Psoas muscle (tissue), 8 donors: ENCODE measurements around the gene BLZF1. TPM values are rescaled to one million over a fixed set of nuclear protein-coding genes. Genes with fewer than 3 reads are reported as not detected.

Source experiments
- ATAC-seq, 4 donors: fragments of 200-7000 bp; cut with Tn5 transposase; one replicate each; pipeline ENCODE4 v1.9.1; 2020; ENCODE audit warnings: moderate library complexity in 3 of 4, mild to moderate bottlenecking in 2 of 4
- DNase-seq, 2 donors: peaks; one replicate each; pipeline ENCODE4 v3.0.0-alpha.2; 2020
- H3K27ac ChIP-seq: fragments of 200-600 bp; one replicate; pipeline ENCODE4 v1.8.0; 2022
- H3K27me3 ChIP-seq, 3 donors: fragments of 200-600 bp in 1 of 3; one replicate each; pipeline versions ENCODE4 v1.6.1 to v1.8.0; 2013 to 2022; ENCODE audit warnings: low read length in 2 of 3, mild to moderate bottlenecking in 2 of 3, moderate library complexity in 1 of 3; ENCODE audit not compliant: insufficient read depth in 3 of 3
- H3K36me3 ChIP-seq, 2 donors: fragments of 200-600 bp in 1 of 2; one replicate each; pipeline versions ENCODE4 v1.6.1 to v1.8.0; 2013 to 2022; ENCODE audit warnings: low read depth in 1 of 2, mild to moderate bottlenecking in 1 of 2, moderate library complexity in 1 of 2; ENCODE audit not compliant: insufficient read depth in 1 of 2
- H3K4me1 ChIP-seq: fragments of 200-600 bp; one replicate; pipeline ENCODE4 v1.8.0; 2022
- H3K4me3 ChIP-seq: fragments of 200-600 bp; one replicate; pipeline ENCODE4 v1.8.0; 2022; ENCODE audit warnings: mild to moderate bottlenecking
- H3K9me3 ChIP-seq: fragments of 200-600 bp; one replicate; pipeline ENCODE4 v1.8.0; 2022
- WGBS, 3 donors: extraction: QIAGEN DNeasy Blood & Tissue Kit; methylation state at CpG; one replicate each; pipeline versions ENCODE4 v1.1.6 to v1.1.7; 2013; 5-methylcytosine and 5-hydroxymethylcytosine counted together
- intact Hi-C, 2 donors: fragments of 100-400 bp; cut with DNase I; formaldehyde crosslinking; loops; one replicate each; pipeline versions ENCODE4 v1.11.0 to v1.14.2; 2022
- polyA plus RNA-seq, 3 donors: library from polyadenylated mRNA; stranded (reverse); fragments of 200-250 nt; gene quantifications; one replicate each; pipeline ENCODE4 v1.2.3, GENCODE V29; 2013
- total RNA-seq, 4 donors: library from RNA; stranded (reverse); fragmentation: NEBNext Ultra II Directional in 2 of 4; extraction: Animal tissue kit (Norgen Biotek cat#: 25700) in 2 of 4; gene quantifications; one replicate each; pipeline versions ENCODE4 v1.2.1 to v1.2.4, GENCODE V29; 2021 to 2023
- TF ChIP-seq, protein P1 (sequence below): fragments of 200-600 bp; IDR thresholded peaks from one replicate; pipeline ENCODE4 v1.8.0; 2022; ENCODE audit warnings: antibody characterized with exemption
- donor health status: healthy with polysubstance abuse.
- donor health status: DM: no; HTN: no; CAD: no; lungs with moderate emphysema.
- donor health status: Bipolar disorder and iron deficiency.
- donor health status: healthy.
- donor health status: DM: yes; HTN: yes; CAD: no.
- donor health status: DM: no; HTN: no; CAD: no.
- donor health status: DM: no; HTN: no; CAD: no.
- donor health status: DM: yes; HTN: yes; CAD: no.

Gene BLZF1
- total and polyA plus RNA-seq, 7 donors: 10.0 to 23.9 (median 14.6) TPM

DNA sequence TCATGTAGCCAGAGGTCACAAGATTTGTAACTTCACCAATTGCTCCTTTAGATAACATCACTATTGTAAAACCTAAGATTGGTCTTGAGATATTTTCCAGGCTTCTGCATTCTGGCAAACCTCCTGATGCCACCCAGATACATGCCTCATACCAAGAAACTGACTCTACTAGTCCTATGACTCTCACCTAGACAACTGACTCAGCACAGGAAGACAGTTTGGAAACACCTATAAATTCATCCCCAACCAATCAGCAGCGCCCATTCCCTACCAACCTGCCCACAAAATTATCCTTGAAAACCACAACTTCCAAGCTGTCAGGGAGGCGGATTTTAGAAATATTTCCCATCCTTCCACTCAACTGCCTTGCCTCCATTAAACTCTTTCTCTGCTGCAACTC is 3.0 kb upstream of the BLZF1 start:
- peaks cover 15% of the 10 kb centered on the region for H3K4me1 ChIP-seq
- ATAC-seq (no peak), DNase-seq (no peak)
- H3K9me3 ChIP-seq: no peaks in the 10 kb centered on the region
- TF ChIP-seq, protein P1, sequence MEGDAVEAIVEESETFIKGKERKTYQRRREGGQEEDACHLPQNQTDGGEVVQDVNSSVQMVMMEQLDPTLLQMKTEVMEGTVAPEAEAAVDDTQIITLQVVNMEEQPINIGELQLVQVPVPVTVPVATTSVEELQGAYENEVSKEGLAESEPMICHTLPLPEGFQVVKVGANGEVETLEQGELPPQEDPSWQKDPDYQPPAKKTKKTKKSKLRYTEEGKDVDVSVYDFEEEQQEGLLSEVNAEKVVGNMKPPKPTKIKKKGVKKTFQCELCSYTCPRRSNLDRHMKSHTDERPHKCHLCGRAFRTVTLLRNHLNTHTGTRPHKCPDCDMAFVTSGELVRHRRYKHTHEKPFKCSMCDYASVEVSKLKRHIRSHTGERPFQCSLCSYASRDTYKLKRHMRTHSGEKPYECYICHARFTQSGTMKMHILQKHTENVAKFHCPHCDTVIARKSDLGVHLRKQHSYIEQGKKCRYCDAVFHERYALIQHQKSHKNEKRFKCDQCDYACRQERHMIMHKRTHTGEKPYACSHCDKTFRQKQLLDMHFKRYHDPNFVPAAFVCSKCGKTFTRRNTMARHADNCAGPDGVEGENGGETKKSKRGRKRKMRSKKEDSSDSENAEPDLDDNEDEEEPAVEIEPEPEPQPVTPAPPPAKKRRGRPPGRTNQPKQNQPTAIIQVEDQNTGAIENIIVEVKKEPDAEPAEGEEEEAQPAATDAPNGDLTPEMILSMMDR: no peak
- no peak overlapping the region for H3K27ac ChIP-seq
- WGBS, 3 donors: 95 to 98% (median 98%) methylated on average over 2 of the region's 2 CpGs
- H3K36me3 ChIP-seq: peaks cover 0 to 7% of the 10 kb centered on the region in 2 donors
- no peak overlapping the region for H3K4me3 ChIP-seq
- no peaks in the 10 kb centered on the region for H3K27me3 ChIP-seq
- intact Hi-C loops: loop anchor here in 1 of 2 donors (10.0 kb wide), 1 partner anchor 120 kb away; the partner anchor contains the start of gene SLC19A2

- Histone ChIP-seq H3K4me1 (peaks cover 18% of the 10 kb centered on the region), H3K9me3 (no peaks in the 10 kb centered on the region), H3K36me3 (peaks cover 0 to 29% of the 10 kb centered on the region in 2 donors), H3K27me3 (no peaks in the 10 kb centered on the region), H3K4me3 (peak overlapping the region; percentile 88), H3K27ac (peak overlapping the region; percentile 91)
- intact Hi-C loops: loop anchor here in 1 of 2 donors (10.0 kb wide), 1 partner anchor 118 kb away; the partner anchor contains the start of gene SLC19A2
- ATAC-seq (no peak), DNase-seq (no peak)
- WGBS, 3 donors: 8 to 10% (median 8%) methylated on average over 15 of the region's 15 CpGs
- TF ChIP-seq, protein P1: no peak
These were observed 804 bp upstream of the BLZF1 start for GRCh38 chr1:169367096-169367685.

GRCh38 chr1:169368406-169368769 is 393 bp downstream of the BLZF1 start:
- WGBS, 3 donors: 0 to 2% (median 0%) methylated on average over 16 of the region's 16 CpGs
- intact Hi-C loops: loop anchor here in 1 of 2 donors (10.0 kb wide), 1 partner anchor 116 kb away; the partner anchor contains the start of gene SLC19A2
- DNase-seq: no peak
- TF ChIP-seq, protein P1: no peak
- H3K27me3 ChIP-seq: no peaks in the 10 kb centered on the region
- no peaks in the 10 kb centered on the region for H3K9me3 ChIP-seq
- peak overlapping the region; percentile 91 for H3K27ac ChIP-seq
- H3K36me3 ChIP-seq: peaks cover 0 to 41% of the 10 kb centered on the region in 2 donors
- peak overlapping the region; percentile 88 for H3K4me3 ChIP-seq
- peak in 2 of 4 donors; percentile 15 to 46 for ATAC-seq
- peaks cover 18% of the 10 kb centered on the region for H3K4me1 ChIP-seq

- Histone ChIP-seq H3K9me3 (no peaks in the 10 kb centered on the region), H3K27ac (no peak overlapping the region), H3K27me3 (no peaks in the 10 kb centered on the region), H3K4me3 (no peak overlapping the region), H3K4me1 (peaks cover 18% of the 10 kb centered on the region), H3K36me3 (peaks cover under 1 to 47% of the 10 kb centered on the region in 2 donors)
- DNase-seq (no peak), ATAC-seq (no peak)
- TF ChIP-seq, protein P1: no peak
- 66 to 76% (median 71%) methylated on average over 1 of the region's 1 CpG for WGBS, 3 donors
- intact Hi-C loops: loop anchor here (10.0 kb wide), 1 partner anchor 173 kb away; no protein-coding TSS in a partner anchor
These were observed 3.4 kb downstream of the BLZF1 start for GRCh38 chr1:169371404-169371803.
